Measurements from ENCODE around the gene PMP22. TPM values are rescaled to one million over a fixed set of nuclear protein-coding genes. Genes with fewer than 3 reads are reported as not detected.

Gene PMP22
- total RNA-seq, 1 experiment from 2014 or later = 1.7 TPM

DNA sequence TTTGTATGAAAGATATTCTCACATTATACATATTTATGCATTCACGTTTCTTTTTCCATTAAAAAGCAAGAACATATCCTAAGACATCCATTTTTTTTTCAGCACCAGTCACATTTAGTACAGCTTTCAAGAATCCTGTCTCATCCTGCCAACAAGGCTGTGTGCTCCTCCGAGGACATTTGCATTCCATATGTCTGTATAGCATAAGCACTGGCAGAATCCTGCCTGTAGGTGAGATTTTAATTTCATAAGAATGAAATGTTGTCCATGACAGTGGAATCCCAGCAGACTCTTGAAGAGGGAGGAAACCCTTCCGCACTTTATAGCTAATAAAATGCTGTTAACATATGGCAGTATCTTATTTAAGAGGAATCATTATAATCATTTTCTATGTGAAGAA is 2.9 kb upstream of the PMP22 start:
- no peak overlapping the region for H3K27ac Mint-ChIP-seq (ENCODE audit: unreplicated experiment)
- intact Hi-C loops (cut with micrococcal nuclease; ENCODE audit: unreplicated experiment) = no loop called here

DNA sequence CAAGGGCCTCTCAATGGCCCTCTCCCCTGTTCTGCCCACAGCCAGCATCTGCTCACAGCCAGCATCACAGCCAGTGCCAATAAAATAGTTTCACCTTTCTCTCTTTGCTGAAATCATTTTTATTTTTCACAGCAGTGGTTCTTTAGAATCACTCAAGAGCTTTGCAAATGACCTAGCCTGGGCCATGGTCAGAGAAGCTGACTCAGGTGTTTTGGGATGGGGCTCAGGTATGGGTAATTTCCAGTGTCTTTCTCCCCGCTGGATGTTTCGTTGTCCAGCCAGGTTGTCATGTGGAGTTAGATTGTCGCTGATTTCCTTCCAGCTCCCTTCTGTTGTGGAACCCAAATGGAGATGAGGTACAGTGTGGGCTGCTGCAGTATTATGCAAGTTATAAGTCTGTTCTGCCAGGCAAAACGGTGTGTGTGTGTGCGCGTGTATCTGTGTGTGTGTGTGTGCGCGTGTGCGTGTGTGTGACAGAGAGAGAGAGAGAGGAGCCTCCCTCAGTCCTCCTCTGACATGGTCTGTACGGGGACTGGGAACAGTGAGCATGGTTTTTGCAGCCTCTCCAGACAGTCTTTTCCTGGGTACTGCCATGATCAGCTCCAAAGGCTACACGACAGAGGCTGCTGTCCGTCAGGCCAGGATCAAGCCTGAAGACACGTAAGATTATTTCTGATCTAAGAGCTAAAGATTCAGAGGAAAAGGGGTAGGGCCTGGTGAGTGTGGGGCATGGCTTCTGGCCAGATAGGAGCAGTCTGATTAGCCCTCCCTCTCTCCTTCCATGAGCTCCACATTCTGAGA is 1.4 kb upstream of the PMP22 start:
- H3K4me1 Mint-ChIP-seq (ENCODE audit: low read depth, unreplicated experiment) = peaks cover 18% of the 10 kb centered on the region
- no peaks in the 10 kb centered on the region for H3K9me3 Mint-ChIP-seq (ENCODE audit: low read depth, unreplicated experiment)
- no peak for DNase-seq
- H3K27ac Mint-ChIP-seq (ENCODE audit: unreplicated experiment) = no peak overlapping the region
- H3K27me3 Mint-ChIP-seq (ENCODE audit: unreplicated experiment) = peaks cover 65% of the 10 kb centered on the region
- BruUV-seq (replicated peaks) = no TSS peak
- intact Hi-C loops (cut with micrococcal nuclease; ENCODE audit: unreplicated experiment) = no loop called here
- CTCF ChIA-PET = no interaction called here
- H3K36me3 Mint-ChIP-seq (ENCODE audit: insufficient read depth, unreplicated experiment) = no peaks in the 10 kb centered on the region
- TF ChIP-seq, protein P1, sequence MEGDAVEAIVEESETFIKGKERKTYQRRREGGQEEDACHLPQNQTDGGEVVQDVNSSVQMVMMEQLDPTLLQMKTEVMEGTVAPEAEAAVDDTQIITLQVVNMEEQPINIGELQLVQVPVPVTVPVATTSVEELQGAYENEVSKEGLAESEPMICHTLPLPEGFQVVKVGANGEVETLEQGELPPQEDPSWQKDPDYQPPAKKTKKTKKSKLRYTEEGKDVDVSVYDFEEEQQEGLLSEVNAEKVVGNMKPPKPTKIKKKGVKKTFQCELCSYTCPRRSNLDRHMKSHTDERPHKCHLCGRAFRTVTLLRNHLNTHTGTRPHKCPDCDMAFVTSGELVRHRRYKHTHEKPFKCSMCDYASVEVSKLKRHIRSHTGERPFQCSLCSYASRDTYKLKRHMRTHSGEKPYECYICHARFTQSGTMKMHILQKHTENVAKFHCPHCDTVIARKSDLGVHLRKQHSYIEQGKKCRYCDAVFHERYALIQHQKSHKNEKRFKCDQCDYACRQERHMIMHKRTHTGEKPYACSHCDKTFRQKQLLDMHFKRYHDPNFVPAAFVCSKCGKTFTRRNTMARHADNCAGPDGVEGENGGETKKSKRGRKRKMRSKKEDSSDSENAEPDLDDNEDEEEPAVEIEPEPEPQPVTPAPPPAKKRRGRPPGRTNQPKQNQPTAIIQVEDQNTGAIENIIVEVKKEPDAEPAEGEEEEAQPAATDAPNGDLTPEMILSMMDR (IDR thresholded peaks at IDR 0.05; ENCODE audit: unreplicated experiment) = no peak
- no peak overlapping the region for H3K4me3 Mint-ChIP-seq (ENCODE audit: low read depth, unreplicated experiment)

More for the DNA sequence above, 2.9 kb upstream of the PMP22 start:
- TF ChIP-seq, protein P1 (IDR thresholded peaks at IDR 0.05; ENCODE audit: unreplicated experiment) = no peak
- Mint-ChIP-seq H3K36me3 (ENCODE audit: insufficient read depth, unreplicated experiment) (no peaks in the 10 kb centered on the region), H3K4me1 (ENCODE audit: low read depth, unreplicated experiment) (peaks cover 10% of the 10 kb centered on the region), H3K27me3 (ENCODE audit: unreplicated experiment) (peaks cover 51% of the 10 kb centered on the region), H3K4me3 (ENCODE audit: low read depth, unreplicated experiment) (no peak overlapping the region), H3K9me3 (ENCODE audit: low read depth, unreplicated experiment) (no peaks in the 10 kb centered on the region)
- BruUV-seq (replicated peaks) = no TSS peak
- CTCF ChIA-PET = no interaction called here
- DNase-seq = no peak

DNA sequence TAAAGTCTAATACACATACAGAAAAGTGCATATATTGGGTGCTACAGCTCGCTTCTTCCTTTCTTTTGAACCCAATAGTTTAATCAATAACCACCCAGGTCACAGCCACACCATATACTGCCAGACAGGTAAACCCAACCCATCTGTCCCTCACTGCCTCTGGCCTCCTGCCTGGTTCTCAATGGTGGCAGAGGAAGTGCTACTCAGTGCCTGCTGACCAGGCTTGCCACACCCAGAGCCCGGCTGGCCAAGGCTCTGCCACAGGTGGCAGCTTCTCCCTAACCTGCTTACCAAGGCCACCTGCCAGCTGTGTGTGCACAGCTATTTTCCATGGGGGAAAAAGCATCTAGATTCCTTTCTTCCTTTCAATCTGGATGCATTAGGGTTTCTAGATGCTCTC is 584 bp downstream of the PMP22 start:
- DNase-seq = peak; percentile 52
- H3K4me3 Mint-ChIP-seq (ENCODE audit: low read depth, unreplicated experiment) = no peak overlapping the region
- peaks cover 18% of the 10 kb centered on the region for H3K4me1 Mint-ChIP-seq (ENCODE audit: low read depth, unreplicated experiment)
- H3K27me3 Mint-ChIP-seq (ENCODE audit: unreplicated experiment) = peaks cover 72% of the 10 kb centered on the region
- H3K27ac Mint-ChIP-seq (ENCODE audit: unreplicated experiment) = no peak overlapping the region
- no TSS peak for BruUV-seq (replicated peaks)
- CTCF ChIA-PET = interaction anchor here (1.4 kb wide), 1 partner anchor 238 kb away, joined by 8 read pairs; no protein-coding TSS in a partner anchor
- TF ChIP-seq, protein P1 (IDR thresholded peaks at IDR 0.05; ENCODE audit: unreplicated experiment) = no peak
- intact Hi-C loops (cut with micrococcal nuclease; ENCODE audit: unreplicated experiment) = no loop called here
- no peaks in the 10 kb centered on the region for H3K36me3 Mint-ChIP-seq (ENCODE audit: insufficient read depth, unreplicated experiment)
- no peaks in the 10 kb centered on the region for H3K9me3 Mint-ChIP-seq (ENCODE audit: low read depth, unreplicated experiment)

DNA sequence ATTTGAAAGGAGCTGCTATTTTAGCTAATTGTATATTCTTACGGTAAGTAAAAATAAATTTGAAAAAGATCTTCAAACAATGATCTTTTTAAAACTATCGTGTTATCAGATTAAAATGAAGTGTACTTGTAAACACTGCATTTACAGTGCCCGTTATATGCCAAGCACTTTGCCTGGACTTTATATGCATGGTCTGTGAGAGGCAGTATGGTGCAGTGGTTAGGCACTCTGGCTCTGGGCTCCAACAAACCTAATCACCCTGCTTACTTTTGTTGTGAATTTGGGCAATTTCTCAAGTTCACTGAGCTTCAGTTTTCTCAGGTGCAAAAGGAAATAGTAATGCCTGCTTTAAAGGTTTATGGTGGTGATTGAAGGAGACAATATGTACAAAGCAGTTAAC is 1.4 kb downstream of the PMP22 start:
- BruUV-seq (replicated peaks) = no TSS peak
- TF ChIP-seq, protein P1 (IDR thresholded peaks at IDR 0.05; ENCODE audit: unreplicated experiment) = no peak
- peaks cover 18% of the 10 kb centered on the region for H3K4me1 Mint-ChIP-seq (ENCODE audit: low read depth, unreplicated experiment)
- intact Hi-C loops (cut with micrococcal nuclease; ENCODE audit: unreplicated experiment) = no loop called here
- no peaks in the 10 kb centered on the region for H3K9me3 Mint-ChIP-seq (ENCODE audit: low read depth, unreplicated experiment)
- no peak overlapping the region for H3K27ac Mint-ChIP-seq (ENCODE audit: unreplicated experiment)
- CTCF ChIA-PET = interaction anchor here (1.4 kb wide), 1 partner anchor 239 kb away, joined by 8 read pairs; no protein-coding TSS in a partner anchor
- peaks cover 64% of the 10 kb centered on the region for H3K27me3 Mint-ChIP-seq (ENCODE audit: unreplicated experiment)
- H3K36me3 Mint-ChIP-seq (ENCODE audit: insufficient read depth, unreplicated experiment) = no peaks in the 10 kb centered on the region
- no peak overlapping the region for H3K4me3 Mint-ChIP-seq (ENCODE audit: low read depth, unreplicated experiment)
- DNase-seq = no peak
